ENCODE data around the gene PBLD.

Gene PBLD

GRCh38 chr10:68346774-68347173 lies 14.0 kb upstream of the PBLD start:
- Histone ChIP-seq H3K4me1 (ENCODE audit: control insufficient read depth, insufficient read depth, low read length) (no peaks in the 10 kb centered on the region), H3K27me3 (ENCODE audit: control insufficient read depth, insufficient read depth, low read length) (no peaks in the 10 kb centered on the region), H3K9me3 (ENCODE audit: control insufficient read depth, insufficient read depth, low read length) (no peaks in the 10 kb centered on the region), H3K27ac (ENCODE audit: low read length) (no peak overlapping the region), H3K36me3 (ENCODE audit: control insufficient read depth, insufficient read depth, low read length) (peaks cover 2% of the 10 kb centered on the region; the same call in 1 of the 2 replicates), H3K4me3 (ENCODE audit: low read length) (no peak overlapping the region)
- WGBS (ENCODE audit: insufficient coverage, insufficient read length), result no CpG with 5 or more reads among the region's 4 CpGs
- DNase-seq (ENCODE audit: low read depth, low spot score), result no peak

- WGBS (ENCODE audit: insufficient coverage, insufficient read length), result no CpG with 5 or more reads among the region's 4 CpGs
- H3K4me3 ChIP-seq (ENCODE audit: low read length), result no peak overlapping the region
- DNase-seq (ENCODE audit: low read depth, low spot score), result no peak
- H3K27me3 ChIP-seq (ENCODE audit: control insufficient read depth, insufficient read depth, low read length), result no peaks in the 10 kb centered on the region
- H3K27ac ChIP-seq (ENCODE audit: low read length), result no peak overlapping the region
- peaks cover 8% of the 10 kb centered on the region; the same call in 1 of the 2 replicates for H3K36me3 ChIP-seq (ENCODE audit: control insufficient read depth, insufficient read depth, low read length)
- no peaks in the 10 kb centered on the region for H3K9me3 ChIP-seq (ENCODE audit: control insufficient read depth, insufficient read depth, low read length)
- H3K4me1 ChIP-seq (ENCODE audit: control insufficient read depth, insufficient read depth, low read length), result no peaks in the 10 kb centered on the region
Observed at GRCh38 chr10:68345621-68346020, 12.9 kb upstream of the PBLD start.

GRCh38 chr10:68342909-68343516 lies 10.3 kb upstream of the PBLD start:
- no peaks in the 10 kb centered on the region for H3K27me3 ChIP-seq (ENCODE audit: control insufficient read depth, insufficient read depth, low read length)
- no peak overlapping the region for H3K4me3 ChIP-seq (ENCODE audit: low read length)
- H3K27ac ChIP-seq (ENCODE audit: low read length), result no peak overlapping the region
- no peak for DNase-seq (ENCODE audit: low read depth, low spot score)
- no peaks in the 10 kb centered on the region for H3K9me3 ChIP-seq (ENCODE audit: control insufficient read depth, insufficient read depth, low read length)
- peaks cover 12% of the 10 kb centered on the region; the same call in 1 of the 2 replicates for H3K36me3 ChIP-seq (ENCODE audit: control insufficient read depth, insufficient read depth, low read length)
- no CpG with 5 or more reads among the region's 3 CpGs for WGBS (ENCODE audit: insufficient coverage, insufficient read length)
- H3K4me1 ChIP-seq (ENCODE audit: control insufficient read depth, insufficient read depth, low read length), result no peaks in the 10 kb centered on the region

- no peak for DNase-seq (ENCODE audit: low read depth, low spot score)
- H3K4me1 ChIP-seq (ENCODE audit: control insufficient read depth, insufficient read depth, low read length), result no peaks in the 10 kb centered on the region
- peaks cover 12% of the 10 kb centered on the region; the same call in 1 of the 2 replicates for H3K36me3 ChIP-seq (ENCODE audit: control insufficient read depth, insufficient read depth, low read length)
- H3K9me3 ChIP-seq (ENCODE audit: control insufficient read depth, insufficient read depth, low read length), result no peaks in the 10 kb centered on the region
- no peak overlapping the region for H3K4me3 ChIP-seq (ENCODE audit: low read length)
- no peaks in the 10 kb centered on the region for H3K27me3 ChIP-seq (ENCODE audit: control insufficient read depth, insufficient read depth, low read length)
- no CpG with 5 or more reads among the region's 8 CpGs for WGBS (ENCODE audit: insufficient coverage, insufficient read length)
- no peak overlapping the region for H3K27ac ChIP-seq (ENCODE audit: low read length)
Observed at GRCh38 chr10:68340358-68341080, 7.8 kb upstream of the PBLD start.

GRCh38 chr10:68336754-68337351 lies 4.1 kb upstream of the PBLD start:
- H3K36me3 ChIP-seq (ENCODE audit: control insufficient read depth, insufficient read depth, low read length), result peaks cover 11% of the 10 kb centered on the region; the same call in 1 of the 2 replicates
- H3K9me3 ChIP-seq (ENCODE audit: control insufficient read depth, insufficient read depth, low read length), result no peaks in the 10 kb centered on the region
- WGBS (ENCODE audit: insufficient coverage, insufficient read length), result no CpG with 5 or more reads among the region's 7 CpGs

GRCh38 chr10:68334672-68335467 lies 2.1 kb upstream of the PBLD start:
- Histone ChIP-seq H3K36me3 (ENCODE audit: control insufficient read depth, insufficient read depth, low read length) (no peaks in the 10 kb centered on the region; the same call in 1 of the 2 replicates), H3K27ac (ENCODE audit: low read length) (no peak overlapping the region)
- no peak for DNase-seq (ENCODE audit: low read depth, low spot score)

More at GRCh38 chr10:68336754-68337351, 4.1 kb upstream of the PBLD start:
- no peak for DNase-seq (ENCODE audit: low read depth, low spot score)
- Histone ChIP-seq H3K4me1 (ENCODE audit: control insufficient read depth, insufficient read depth, low read length) (no peaks in the 10 kb centered on the region), H3K27ac (ENCODE audit: low read length) (no peak overlapping the region), H3K4me3 (ENCODE audit: low read length) (no peak overlapping the region), H3K27me3 (ENCODE audit: control insufficient read depth, insufficient read depth, low read length) (no peaks in the 10 kb centered on the region)

GRCh38 chr10:68333440-68334431 lies 1.0 kb upstream of the PBLD start:
- no peaks in the 10 kb centered on the region for H3K27me3 ChIP-seq (ENCODE audit: control insufficient read depth, insufficient read depth, low read length)
- no peak for DNase-seq (ENCODE audit: low read depth, low spot score)
- H3K9me3 ChIP-seq (ENCODE audit: control insufficient read depth, insufficient read depth, low read length), result no peaks in the 10 kb centered on the region
- H3K4me1 ChIP-seq (ENCODE audit: control insufficient read depth, insufficient read depth, low read length), result no peaks in the 10 kb centered on the region
- peak overlapping the region; percentile 80; the same call in 1 of the 2 replicates for H3K4me3 ChIP-seq (ENCODE audit: low read length)
- WGBS (ENCODE audit: insufficient coverage, insufficient read length), result no CpG with 5 or more reads among the region's 10 CpGs
- no peaks in the 10 kb centered on the region; the same call in 1 of the 2 replicates for H3K36me3 ChIP-seq (ENCODE audit: control insufficient read depth, insufficient read depth, low read length)
- H3K27ac ChIP-seq (ENCODE audit: low read length), result no peak overlapping the region

More at GRCh38 chr10:68334672-68335467, 2.1 kb upstream of the PBLD start:
- no CpG with 5 or more reads among the region's 8 CpGs for WGBS (ENCODE audit: insufficient coverage, insufficient read length)
- Histone ChIP-seq H3K9me3 (ENCODE audit: control insufficient read depth, insufficient read depth, low read length) (no peaks in the 10 kb centered on the region), H3K27me3 (ENCODE audit: control insufficient read depth, insufficient read depth, low read length) (no peaks in the 10 kb centered on the region), H3K4me1 (ENCODE audit: control insufficient read depth, insufficient read depth, low read length) (no peaks in the 10 kb centered on the region), H3K4me3 (ENCODE audit: low read length) (no peak overlapping the region; the same call in 1 of the 2 replicates)

GRCh38 chr10:68333058-68333395 lies 299 bp upstream of the PBLD start:
- Histone ChIP-seq H3K27me3 (ENCODE audit: control insufficient read depth, insufficient read depth, low read length) (no peaks in the 10 kb centered on the region), H3K9me3 (ENCODE audit: control insufficient read depth, insufficient read depth, low read length) (no peaks in the 10 kb centered on the region), H3K27ac (ENCODE audit: low read length) (no peak overlapping the region), H3K36me3 (ENCODE audit: control insufficient read depth, insufficient read depth, low read length) (no peaks in the 10 kb centered on the region; the same call in 1 of the 2 replicates), H3K4me1 (ENCODE audit: control insufficient read depth, insufficient read depth, low read length) (no peaks in the 10 kb centered on the region), H3K4me3 (ENCODE audit: low read length) (peak overlapping the region; percentile 80)
- no peak for DNase-seq (ENCODE audit: low read depth, low spot score)
- WGBS (ENCODE audit: insufficient coverage, insufficient read length), result no CpG with 5 or more reads among the region's 10 CpGs

- peak; percentile 97 for DNase-seq (ENCODE audit: low read depth, low spot score)
- H3K27ac ChIP-seq (ENCODE audit: low read length), result no peak within 1 kb of the TSS
- WGBS (ENCODE audit: insufficient coverage, insufficient read length), result no CpG with 5 or more reads among the region's 73 CpGs
- H3K36me3 ChIP-seq (ENCODE audit: control insufficient read depth, insufficient read depth, low read length), result no peaks in the 10 kb centered on the region
- H3K4me1 ChIP-seq (ENCODE audit: control insufficient read depth, insufficient read depth, low read length), result no peaks in the 10 kb centered on the region
- peak within 1 kb of the TSS; percentile 80 for H3K4me3 ChIP-seq (ENCODE audit: low read length)
- H3K9me3 ChIP-seq (ENCODE audit: control insufficient read depth, insufficient read depth, low read length), result no peaks in the 10 kb centered on the region
- no peaks in the 10 kb centered on the region for H3K27me3 ChIP-seq (ENCODE audit: control insufficient read depth, insufficient read depth, low read length)
Observed at GRCh38 chr10:68331455-68332258, 1.1 kb downstream of the PBLD start, which contains the start of gene HNRNPH3. Gene HNRNPH3, plus strand, starts transcription at chr10:68332064. Its CDS starts 5,158 bp downstream, at chr10:68337222.
